MM.1S (cell line): Measurements from ENCODE around the gene BEND2.

Experiments
- EZH2 ChIP-seq: fragments of 300-600 bp; sonication (generic); optimal IDR thresholded peaks from 2 replicates; pipeline ENCODE3; 2017; ENCODE audit warnings: low read depth, mild to moderate bottlenecking, antibody characterized with exemption, low read length, mixed read lengths
- EZH2phosphoT487 ChIP-seq: fragments of 300-600 bp; sonication (generic); IDR thresholded peaks from 2 replicates; pipeline ENCODE4 v1.6.1; 2018; ENCODE audit warnings: antibody characterized with exemption, low read length

- TF ChIP-seq EZH2phosphoT487, result no peak
- no peak for TF ChIP-seq EZH2
Measured at GRCh38 chrX:18119856-18120255, 100.8 kb downstream of the BEND2 start.
